ENCODE results near the gene TMCC1. TPM values are rescaled to one million over a fixed set of nuclear protein-coding genes. Genes with fewer than 3 reads are reported as not detected.

Gene TMCC1
- total RNA-seq, 1 donor from 2014 or later: 25.9 TPM

DNA sequence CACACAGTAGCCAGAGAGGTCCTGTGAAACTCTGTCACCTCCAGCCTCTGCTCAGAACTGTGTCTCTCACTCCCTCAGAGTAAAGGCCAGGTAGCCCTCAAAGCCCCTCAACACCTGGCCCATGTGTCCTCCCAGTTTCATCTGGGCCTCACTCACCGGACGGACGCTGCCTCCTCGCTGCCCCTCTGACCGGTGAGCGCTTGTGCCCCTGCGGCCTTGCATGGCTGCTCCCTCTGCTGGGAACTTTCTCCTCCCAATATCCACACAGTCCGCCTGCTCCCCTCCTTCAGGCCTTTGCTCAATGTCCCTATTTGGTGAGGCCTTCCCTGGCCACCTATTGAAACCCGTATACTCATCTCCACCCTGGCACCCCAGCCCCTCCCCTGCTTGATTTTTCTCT, 44.2 kb upstream of the TMCC1 start:
- Mint-ChIP-seq H3K36me3 (ENCODE audit: low read depth) (no peaks in the 10 kb centered on the region), H3K27ac (no peak overlapping the region), H3K9me3 (no peaks in the 10 kb centered on the region), H3K4me1 (peaks cover 8% of the 10 kb centered on the region), H3K4me3 (no peak overlapping the region), H3K27me3 (peaks cover 8% of the 10 kb centered on the region)
- DNase-seq: no peak
- ChIA-PET POLR2A (no interaction called here), CTCF (interaction anchor here (1.9 kb wide), 1 partner anchor 447 kb away, joined by 5 read pairs; no protein-coding TSS in a partner anchor)
- TF ChIP-seq, protein P1, sequence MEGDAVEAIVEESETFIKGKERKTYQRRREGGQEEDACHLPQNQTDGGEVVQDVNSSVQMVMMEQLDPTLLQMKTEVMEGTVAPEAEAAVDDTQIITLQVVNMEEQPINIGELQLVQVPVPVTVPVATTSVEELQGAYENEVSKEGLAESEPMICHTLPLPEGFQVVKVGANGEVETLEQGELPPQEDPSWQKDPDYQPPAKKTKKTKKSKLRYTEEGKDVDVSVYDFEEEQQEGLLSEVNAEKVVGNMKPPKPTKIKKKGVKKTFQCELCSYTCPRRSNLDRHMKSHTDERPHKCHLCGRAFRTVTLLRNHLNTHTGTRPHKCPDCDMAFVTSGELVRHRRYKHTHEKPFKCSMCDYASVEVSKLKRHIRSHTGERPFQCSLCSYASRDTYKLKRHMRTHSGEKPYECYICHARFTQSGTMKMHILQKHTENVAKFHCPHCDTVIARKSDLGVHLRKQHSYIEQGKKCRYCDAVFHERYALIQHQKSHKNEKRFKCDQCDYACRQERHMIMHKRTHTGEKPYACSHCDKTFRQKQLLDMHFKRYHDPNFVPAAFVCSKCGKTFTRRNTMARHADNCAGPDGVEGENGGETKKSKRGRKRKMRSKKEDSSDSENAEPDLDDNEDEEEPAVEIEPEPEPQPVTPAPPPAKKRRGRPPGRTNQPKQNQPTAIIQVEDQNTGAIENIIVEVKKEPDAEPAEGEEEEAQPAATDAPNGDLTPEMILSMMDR (IDR thresholded peaks at IDR 0.05): no peak
- intact Hi-C loops (cut with micrococcal nuclease): no loop called here
- ATAC-seq (ENCODE audit: low read depth): no peak

DNA sequence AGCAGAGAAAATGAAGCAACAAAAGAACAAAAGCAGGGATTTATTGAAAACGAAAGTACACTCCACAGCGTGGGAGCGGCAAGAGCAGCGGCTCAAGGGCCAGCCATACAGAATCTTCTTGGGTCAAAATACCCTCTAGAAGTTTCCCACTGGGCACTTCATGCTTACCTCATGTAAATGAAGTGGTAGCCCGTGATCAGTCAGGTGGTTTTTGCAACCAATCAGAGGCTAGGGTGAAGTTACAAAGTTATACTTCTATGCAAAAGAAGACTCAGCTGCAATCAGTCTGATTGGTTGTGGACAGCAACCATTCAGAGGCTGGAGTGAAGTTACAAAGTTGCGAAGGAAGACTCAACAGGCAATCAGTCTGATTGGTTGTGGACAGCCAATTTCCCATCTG, 43.2 kb upstream of the TMCC1 start:
- CTCF ChIA-PET: interaction anchor here (1.9 kb wide), 1 partner anchor 446 kb away, joined by 5 read pairs; no protein-coding TSS in a partner anchor
- Mint-ChIP-seq H3K27me3 (peaks cover 4% of the 10 kb centered on the region), H3K4me1 (peaks cover 8% of the 10 kb centered on the region), H3K4me3 (peak overlapping the region; percentile 61), H3K9me3 (no peaks in the 10 kb centered on the region), H3K27ac (no peak overlapping the region), H3K36me3 (ENCODE audit: low read depth) (no peaks in the 10 kb centered on the region)
- TF ChIP-seq, protein P1 (IDR thresholded peaks at IDR 0.05): no peak
- ATAC-seq (ENCODE audit: low read depth): peak; percentile 31
- POLR2A ChIA-PET: no interaction called here
- DNase-seq: no peak
- intact Hi-C loops (cut with micrococcal nuclease): no loop called here

DNA sequence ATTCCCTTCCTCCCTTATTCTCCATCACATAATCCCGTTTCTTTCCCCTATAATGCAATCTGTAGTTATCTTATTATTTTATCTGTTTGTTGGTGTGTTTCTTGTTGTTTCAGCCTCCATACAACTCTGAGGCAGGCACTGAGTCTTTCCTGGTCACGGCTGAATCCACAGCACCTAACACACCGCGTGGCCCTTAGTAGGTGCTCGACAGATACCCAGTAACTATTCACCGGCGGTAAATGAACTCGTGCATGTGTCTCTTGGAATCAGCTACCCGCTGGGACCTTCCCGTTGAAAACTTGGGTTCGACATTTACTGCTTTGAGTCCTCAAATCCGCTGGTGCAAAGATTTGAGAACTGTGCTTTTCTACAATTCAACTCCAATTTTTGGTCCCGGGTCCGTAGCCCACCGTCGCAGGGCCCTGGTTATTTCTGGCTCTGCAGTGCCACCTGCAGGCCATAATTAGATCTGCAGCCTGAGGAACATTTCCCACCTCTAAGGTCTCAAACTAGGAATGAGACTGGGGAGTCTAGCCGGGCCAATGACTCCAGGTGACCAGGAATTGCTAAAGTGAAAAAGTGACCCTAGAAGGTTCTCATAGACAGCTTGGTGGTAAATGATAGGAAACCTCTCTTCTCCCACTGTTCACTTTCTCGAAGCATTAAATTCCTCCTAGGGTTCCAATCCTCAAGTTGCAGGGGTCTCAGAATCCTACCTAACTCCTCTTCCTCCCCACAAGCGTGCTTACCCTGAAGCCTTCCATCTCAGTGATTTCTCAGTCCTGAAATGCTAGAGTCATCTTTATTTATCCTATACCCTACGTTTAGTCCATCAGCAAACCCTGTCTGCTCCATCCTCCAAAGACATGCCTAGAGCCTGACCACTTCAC, 41.0 kb upstream of the TMCC1 start:
- intact Hi-C loops (cut with micrococcal nuclease): loop anchor here (1.0 to 2.0 kb wide), 3 partner anchors 110 to 306 kb away; no protein-coding TSS in a partner anchor
- DNase-seq (peak; percentile 20), ATAC-seq (ENCODE audit: low read depth) (peak; percentile 64)
- no peaks in the 10 kb centered on the region for H3K36me3 Mint-ChIP-seq (ENCODE audit: low read depth)
- no peak overlapping the region for H3K4me3 Mint-ChIP-seq
- POLR2A ChIA-PET: interaction anchor here (0.6 kb wide), 1 partner anchor 105 kb away, joined by 7 read pairs; no protein-coding TSS in a partner anchor
- H3K27me3 Mint-ChIP-seq: peaks cover 4% of the 10 kb centered on the region
- peaks cover 8% of the 10 kb centered on the region for H3K4me1 Mint-ChIP-seq
- TF ChIP-seq, protein P1 (IDR thresholded peaks at IDR 0.05): peak; percentile 81
- CTCF ChIA-PET: interaction anchor here (0.6 to 2.8 kb wide), 9 partner anchors 8 to 551 kb away, joined by 3 to 30 read pairs (median 3); no protein-coding TSS in a partner anchor
- peaks cover 9% of the 10 kb centered on the region for H3K9me3 Mint-ChIP-seq
- no peak overlapping the region for H3K27ac Mint-ChIP-seq

DNA sequence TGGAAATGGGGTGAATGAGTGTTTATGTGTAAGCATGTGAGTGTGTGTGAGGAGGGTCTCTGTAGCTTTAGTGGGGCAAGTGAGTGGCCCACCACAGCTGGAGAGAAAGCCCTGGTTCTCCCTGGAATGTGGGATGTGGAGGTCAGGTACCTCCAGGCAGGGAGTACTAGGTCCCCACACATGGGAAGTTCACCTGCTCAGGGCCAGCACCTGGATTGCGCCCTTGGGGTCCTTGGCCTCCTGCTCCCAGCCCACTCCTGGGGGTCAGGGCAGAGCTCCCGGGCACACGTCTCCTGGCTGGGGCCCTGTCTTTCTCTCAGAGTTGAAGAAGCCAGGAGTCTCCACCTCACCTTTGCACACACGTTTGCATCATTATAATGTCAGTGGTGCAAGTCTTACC, 40.0 kb upstream of the TMCC1 start:
- ChIA-PET POLR2A (no interaction called here), CTCF (interaction anchor here (0.9 to 2.8 kb wide), 5 partner anchors 10 to 550 kb away, joined by 3 to 30 read pairs (median 5); no protein-coding TSS in a partner anchor)
- H3K27me3 Mint-ChIP-seq: peaks cover 4% of the 10 kb centered on the region
- DNase-seq: no peak
- TF ChIP-seq, protein P1 (IDR thresholded peaks at IDR 0.05): no peak
- no peak for ATAC-seq (ENCODE audit: low read depth)
- intact Hi-C loops (cut with micrococcal nuclease): no loop called here
- H3K36me3 Mint-ChIP-seq (ENCODE audit: low read depth): no peaks in the 10 kb centered on the region
- H3K27ac Mint-ChIP-seq: no peak overlapping the region
- H3K4me1 Mint-ChIP-seq: peaks cover 8% of the 10 kb centered on the region
- H3K4me3 Mint-ChIP-seq: no peak overlapping the region
- H3K9me3 Mint-ChIP-seq: peaks cover 13% of the 10 kb centered on the region

DNA sequence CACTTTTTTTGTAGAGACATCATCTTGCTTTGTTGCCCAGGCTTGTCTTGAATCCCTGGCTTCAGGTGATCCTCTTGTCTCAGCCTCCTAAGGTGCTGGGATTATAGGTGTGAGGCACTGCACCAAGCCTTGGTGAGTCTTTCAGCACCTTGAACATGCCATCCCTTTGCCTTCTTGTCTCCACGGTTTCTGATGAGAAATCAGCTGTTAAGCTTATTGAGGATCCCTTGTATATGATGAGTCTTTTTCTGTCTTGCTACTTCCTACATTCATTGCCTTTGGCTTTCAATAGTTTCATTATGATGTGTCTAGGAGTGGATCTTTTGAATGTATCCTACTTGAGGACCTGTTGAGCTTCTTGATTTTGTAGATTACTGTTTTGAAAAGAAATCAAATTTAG, 35.9 kb upstream of the TMCC1 start:
- no peak overlapping the region for H3K4me3 Mint-ChIP-seq
- no peaks in the 10 kb centered on the region for H3K36me3 Mint-ChIP-seq (ENCODE audit: low read depth)
- intact Hi-C loops (cut with micrococcal nuclease): no loop called here
- peaks cover 12% of the 10 kb centered on the region for H3K27me3 Mint-ChIP-seq
- TF ChIP-seq, protein P1 (IDR thresholded peaks at IDR 0.05): no peak
- peaks cover 4% of the 10 kb centered on the region for H3K4me1 Mint-ChIP-seq
- no peak for DNase-seq
- H3K9me3 Mint-ChIP-seq: peaks cover 16% of the 10 kb centered on the region
- CTCF ChIA-PET: interaction anchor here (1.0 to 1.4 kb wide), 2 partner anchors 11 to 13 kb away, joined by 3 to 4 read pairs; no protein-coding TSS in a partner anchor
- POLR2A ChIA-PET: no interaction called here
- H3K27ac Mint-ChIP-seq: no peak overlapping the region
- no peak for ATAC-seq (ENCODE audit: low read depth)

Measured in activated B cell treated with CpG ODN at 0.5 μM for 24 hours (primary cell).